ENCODE results near the gene IDUA.

IDUA gene

DNA sequence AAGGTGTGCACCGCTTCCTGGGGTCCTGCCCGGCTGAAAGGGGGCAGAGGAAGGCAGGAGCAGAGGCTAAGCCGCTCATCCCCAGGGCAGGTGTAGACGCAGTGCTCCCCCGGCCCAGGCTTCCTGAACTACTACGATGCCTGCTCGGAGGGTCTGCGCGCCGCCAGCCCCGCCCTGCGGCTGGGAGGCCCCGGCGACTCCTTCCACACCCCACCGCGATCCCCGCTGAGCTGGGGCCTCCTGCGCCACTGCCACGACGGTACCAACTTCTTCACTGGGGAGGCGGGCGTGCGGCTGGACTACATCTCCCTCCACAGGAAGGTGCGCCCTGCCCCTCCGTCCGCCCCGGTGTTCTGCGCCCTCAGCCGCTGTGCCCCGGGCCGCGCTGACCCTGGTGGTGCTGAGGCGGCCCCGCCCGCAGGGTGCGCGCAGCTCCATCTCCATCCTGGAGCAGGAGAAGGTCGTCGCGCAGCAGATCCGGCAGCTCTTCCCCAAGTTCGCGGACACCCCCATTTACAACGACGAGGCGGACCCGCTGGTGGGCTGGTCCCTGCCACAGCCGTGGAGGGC, 14.8 kb downstream of the IDUA start:
- DNase-seq = no peak

DNA sequence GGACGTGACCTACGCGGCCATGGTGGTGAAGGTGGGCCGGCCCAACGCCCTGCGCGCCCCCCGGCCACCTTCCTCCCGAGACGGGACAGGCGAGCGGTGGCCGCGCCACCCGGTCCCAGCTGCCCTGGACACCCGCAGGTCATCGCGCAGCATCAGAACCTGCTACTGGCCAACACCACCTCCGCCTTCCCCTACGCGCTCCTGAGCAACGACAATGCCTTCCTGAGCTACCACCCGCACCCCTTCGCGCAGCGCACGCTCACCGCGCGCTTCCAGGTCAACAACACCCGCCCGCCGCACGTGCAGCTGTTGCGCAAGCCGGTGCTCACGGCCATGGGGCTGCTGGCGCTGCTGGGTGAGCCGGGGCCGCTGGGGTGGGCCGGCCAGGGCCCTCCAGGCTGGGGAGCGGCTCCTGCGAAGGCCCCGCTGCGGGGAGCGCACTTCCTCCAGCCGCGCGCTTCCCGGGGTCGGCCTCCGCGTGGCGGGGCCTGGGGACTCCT, 15.3 kb downstream of the IDUA start:
- DNase-seq = no peak

DNA sequence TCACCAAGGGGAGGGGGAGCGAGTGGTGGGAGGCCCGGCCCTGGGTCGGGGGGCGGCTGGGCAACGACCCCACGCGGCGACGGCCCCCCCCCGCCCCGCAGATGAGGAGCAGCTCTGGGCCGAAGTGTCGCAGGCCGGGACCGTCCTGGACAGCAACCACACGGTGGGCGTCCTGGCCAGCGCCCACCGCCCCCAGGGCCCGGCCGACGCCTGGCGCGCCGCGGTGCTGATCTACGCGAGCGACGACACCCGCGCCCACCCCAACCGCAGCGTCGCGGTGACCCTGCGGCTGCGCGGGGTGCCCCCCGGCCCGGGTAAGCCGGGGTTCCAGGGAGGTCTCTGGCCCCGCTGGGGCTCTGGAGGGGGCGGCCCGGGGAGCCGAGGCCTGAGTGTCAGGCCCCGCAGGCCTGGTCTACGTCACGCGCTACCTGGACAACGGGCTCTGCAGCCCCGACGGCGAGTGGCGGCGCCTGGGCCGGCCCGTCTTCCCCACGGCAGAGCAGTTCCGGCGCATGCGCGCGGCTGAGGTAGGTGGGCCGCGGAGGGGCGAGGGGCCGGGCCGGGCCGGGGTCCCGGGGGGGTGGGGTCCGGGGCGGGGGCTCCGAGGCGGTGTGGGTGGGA, 15.9 kb downstream of the IDUA start:
- no peak for DNase-seq

DNA sequence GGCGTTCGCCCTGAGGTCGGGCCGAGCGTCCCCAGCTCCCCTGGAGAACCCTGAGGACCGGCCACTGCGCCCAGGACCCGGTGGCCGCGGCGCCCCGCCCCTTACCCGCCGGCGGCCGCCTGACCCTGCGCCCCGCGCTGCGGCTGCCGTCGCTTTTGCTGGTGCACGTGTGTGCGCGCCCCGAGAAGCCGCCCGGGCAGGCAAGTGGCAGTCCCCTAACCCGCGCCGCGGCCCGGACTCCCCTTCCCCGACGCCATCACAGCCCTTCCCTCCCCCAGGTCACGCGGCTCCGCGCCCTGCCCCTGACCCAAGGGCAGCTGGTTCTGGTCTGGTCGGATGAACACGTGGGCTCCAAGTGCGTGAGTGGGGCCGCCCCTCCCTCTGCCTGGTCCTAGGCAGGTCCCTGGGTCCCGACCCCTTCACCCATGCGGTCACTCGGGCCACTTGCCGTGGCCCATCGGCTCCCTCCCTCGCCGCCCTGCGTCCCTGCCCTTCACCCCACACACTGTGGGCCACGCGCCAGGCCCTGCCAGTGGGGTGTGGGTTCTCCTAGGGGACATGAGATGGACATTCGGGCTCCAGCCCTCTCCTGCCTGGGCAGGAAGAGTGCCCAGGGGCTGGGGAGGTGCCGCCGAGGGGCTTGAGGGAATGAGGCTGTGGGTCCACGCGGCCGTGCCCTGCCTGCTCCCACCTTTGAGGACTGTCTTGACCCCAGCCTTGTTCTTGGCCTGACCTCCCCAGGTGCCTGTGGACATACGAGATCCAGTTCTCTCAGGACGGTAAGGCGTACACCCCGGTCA, 16.6 kb downstream of the IDUA start:
- no peak for DNase-seq

DNA sequence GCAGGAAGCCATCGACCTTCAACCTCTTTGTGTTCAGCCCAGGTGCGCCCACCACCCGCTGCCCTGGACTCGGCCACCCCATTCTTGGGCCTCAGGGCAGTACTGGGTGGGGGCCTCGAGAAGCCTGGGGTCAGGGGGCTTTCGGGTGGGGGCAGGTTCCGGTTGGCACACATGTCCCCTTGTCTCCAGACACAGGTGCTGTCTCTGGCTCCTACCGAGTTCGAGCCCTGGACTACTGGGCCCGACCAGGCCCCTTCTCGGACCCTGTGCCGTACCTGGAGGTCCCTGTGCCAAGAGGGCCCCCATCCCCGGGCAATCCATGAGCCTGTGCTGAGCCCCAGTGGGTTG, 17.2 kb downstream of the IDUA start:
- DNase-seq = no peak

DNA sequence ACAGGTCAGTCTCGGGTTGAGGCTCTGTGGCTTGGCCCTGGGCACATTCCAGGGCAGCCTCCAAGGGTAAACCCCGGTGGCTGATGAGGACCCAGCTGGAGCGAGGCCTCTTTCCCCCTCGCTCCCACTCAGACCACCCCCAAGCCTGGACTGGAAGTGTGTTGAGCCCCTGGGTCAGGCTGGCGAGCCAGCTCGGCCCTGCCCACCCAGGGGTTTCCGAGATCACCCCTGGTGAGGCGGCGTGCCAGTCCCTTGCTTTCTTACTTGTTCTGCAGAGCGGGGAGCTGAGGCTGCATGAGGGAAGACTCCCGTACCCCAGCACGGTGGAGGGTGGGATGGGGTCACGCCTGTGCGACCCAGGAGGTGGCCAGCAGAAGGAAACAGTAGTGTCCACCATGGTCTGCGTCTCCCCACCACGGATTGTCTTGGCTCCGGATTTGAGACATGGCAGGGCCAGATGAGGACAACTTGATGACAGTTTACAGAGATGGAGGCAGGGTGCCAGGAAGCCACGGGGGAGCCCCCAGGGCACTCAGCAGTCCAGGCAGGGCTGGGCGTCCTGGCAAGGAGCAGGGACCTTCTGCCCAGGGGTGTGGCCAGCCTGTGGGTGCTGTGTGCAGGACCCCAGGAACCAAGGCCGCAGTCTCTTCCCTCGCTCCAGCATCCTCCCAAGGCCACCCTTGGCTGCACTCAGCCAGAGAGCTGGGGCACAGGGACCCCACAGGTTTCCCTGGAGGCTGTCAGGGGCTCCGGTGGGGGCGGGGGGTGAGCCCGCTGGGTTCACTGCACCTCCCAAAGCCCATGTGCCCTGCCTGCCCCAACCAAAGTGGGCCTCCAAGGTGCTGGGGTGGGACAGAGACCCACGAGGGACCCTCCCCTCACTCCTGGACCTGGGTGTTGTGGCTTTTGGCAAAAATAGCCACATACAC, 18.0 kb downstream of the IDUA start:
- DNase-seq = no peak

DNA sequence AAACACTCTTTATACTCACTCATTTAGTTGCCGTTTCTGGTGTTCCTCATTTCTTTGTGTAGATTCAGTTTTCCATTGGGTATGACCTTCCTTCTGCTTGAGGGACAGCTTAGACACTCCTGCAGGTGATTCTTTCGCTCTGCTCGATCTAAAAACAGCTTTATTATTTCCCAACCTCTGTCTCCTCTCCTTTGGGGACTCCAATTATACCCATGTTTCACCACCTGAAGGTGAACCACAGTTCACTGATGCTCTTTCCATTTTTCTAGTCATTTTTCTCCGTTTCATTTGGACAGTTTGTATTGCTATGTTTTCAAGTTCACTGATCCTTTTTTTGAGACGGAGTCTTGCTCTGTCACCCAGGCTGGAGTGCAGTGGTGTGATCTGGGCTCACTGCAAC, 20.0 kb downstream of the IDUA start:
- no peak for DNase-seq

DNA sequence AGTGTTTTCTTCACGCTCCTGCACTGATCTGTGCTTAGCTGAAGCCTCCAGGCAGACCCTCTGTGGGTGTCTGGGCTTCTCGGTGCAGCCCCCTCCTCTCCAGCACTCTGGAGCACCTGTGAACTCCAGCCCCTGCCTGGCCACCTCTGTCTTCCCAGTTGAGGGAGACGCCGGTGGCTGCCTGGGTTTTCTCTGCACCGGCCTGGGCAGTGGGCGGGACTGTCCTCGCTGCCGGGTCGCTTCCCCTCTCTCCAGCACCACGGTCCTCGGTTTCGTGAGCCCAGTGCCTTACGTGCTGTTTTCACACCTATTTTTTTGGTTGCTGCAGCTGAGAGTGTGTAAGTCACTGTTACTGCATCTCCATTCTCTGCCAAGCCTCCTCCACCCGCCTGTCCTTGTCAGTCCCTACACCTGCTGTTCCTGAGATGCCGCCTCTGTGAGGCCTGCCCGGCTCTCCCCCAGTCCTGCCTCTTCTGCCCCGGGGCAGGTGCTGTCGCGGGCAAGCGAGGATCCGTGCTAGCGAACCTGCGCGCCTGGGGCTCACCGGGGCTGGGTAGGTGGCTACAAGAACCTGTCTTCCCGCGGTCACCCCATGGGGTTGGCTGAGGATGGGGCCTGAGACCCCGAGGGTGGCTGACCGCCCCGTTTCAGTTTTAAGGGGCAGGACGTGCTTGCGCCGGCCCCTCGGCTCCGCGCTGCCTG, 22.1 kb downstream of the IDUA start:
- peak in 1 of 2 experiments; percentile 11 for DNase-seq

DNA sequence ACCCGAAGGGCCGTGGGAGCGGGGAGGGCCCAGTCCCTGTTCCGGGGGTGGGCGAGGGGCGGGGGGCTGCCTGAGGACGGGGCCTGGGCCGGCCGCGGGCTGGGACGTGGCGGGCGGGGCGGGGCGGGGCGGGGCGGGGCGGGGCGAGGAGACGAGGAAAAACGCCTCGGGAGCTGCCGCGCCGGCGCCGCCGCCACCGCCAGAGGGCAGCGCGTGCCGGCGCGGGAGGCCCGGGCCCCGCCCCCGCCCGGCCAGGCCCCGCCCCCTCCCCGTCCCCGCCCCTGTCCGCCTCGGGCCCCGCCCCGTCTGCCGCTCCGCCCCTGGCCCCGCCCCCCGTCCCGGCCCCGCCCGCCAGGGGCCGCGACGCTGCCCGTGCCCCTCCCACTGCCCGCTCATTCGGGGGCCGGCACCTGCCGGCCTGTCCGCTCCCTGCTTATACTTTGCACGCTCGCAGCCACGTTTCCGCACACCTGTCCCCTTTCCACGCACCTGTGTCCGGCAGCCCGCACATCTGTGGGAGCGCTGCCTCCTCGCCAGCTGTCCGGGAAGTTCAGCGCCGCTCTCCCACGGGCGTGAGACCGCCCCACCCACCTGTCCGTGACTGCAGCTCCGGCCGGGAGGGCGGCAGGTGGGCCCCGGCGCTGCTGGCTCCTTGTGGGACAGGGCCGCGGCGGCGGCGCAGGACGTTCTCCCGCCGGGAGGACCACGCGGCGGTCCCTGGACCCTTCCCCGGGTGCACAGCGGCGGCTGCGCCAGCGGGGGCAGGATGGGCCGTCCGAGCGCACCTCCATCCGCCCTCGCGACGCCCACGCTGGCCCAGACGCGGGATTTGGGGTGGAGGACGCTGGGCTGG, 22.9 kb downstream of the IDUA start:
- peak in 1 of 2 experiments; percentile 33 for DNase-seq

DNA sequence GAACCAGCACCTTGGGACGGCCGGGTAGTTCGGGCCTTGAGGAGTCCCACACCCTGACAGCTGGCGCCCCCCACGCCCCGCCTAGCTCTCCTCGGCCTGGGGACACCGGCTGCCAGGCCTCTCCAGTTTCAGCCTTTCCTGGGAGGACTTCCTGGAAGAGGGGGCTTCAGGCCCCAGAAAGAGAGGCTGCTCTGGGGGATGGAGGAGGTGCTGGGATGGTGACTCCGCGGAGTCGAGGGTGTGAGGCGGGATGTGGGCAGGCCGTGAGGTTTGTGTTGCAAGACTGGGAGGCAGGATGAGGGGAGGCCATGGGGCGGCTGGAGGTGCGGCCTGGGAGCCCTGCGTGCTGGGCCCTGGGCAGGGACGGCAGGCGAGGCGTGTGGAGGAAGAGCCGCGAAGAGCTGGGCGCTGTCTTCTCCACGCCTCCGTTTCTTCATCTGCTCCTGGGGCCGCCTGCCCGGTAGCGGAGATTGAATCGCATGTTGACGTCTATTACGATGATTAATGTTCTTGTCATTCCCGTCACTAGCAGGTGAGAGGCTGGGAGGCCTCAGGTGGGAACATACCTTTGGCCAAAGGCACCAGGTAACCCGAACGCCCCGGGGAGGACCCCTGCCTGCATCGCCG, 23.7 kb downstream of the IDUA start:
- DNase-seq = peak in 1 of 2 experiments; percentile 53

DNA sequence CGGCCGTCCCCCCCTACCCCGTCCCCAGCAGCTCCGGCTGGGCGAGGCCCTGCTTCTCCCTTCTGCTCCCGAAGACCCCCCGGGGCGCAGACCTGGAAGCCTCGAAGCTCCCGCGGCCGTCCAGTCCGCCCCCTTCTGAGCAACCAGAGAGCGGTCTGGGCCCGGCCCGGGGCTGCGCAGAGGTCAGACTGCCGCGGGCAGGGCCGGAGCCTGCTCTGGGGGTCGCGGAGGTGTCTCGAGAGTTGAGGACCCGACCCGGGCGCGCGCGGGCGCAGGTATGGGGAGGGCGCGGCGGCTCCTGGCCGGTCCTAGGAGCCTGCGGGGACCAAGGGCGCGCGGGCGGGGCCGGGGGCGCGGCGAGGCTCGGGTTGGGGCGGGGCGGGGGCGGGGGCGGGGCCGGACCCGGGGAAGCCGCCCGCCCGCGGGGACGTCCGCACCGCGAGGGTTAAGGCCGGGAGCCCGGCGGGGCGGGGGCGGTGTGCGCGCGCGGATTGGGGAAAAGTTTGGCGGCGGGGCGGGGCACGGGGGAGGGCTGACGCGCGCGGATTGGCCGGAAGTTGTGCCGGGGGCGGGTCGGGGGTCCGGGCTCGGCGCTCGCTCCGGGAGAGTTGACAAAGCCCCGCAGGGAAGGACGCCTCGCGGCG, 24.3 kb downstream of the IDUA start, which contains the start of gene FGFRL1:
Gene FGFRL1 (plus strand): TSS at position 605 of the 644 bp plus-strand sequence. CDS start 860 bp downstream, outside the sequence.
- peak; percentile 36 to 81 for DNase-seq

DNA sequence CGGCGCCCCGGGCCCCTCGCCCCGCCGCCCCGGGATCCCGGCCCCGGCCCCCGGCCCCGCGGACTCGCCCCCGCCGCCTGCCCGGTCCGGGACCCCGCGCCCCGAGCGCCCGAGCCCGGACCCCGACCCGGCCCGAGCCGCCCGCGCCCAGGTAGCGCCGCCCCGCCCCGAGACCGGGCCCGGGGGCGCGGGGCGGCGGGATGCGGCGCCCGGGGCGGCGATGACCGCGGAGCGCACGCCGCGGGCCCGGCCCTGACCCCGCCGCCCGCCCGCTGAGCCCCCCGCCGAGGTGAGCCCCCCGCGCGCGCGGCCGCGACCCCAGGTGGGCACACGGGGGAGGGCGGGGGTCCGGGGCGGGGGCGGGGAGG, 24.8 kb downstream of the IDUA start:
- DNase-seq = no peak

DNA sequence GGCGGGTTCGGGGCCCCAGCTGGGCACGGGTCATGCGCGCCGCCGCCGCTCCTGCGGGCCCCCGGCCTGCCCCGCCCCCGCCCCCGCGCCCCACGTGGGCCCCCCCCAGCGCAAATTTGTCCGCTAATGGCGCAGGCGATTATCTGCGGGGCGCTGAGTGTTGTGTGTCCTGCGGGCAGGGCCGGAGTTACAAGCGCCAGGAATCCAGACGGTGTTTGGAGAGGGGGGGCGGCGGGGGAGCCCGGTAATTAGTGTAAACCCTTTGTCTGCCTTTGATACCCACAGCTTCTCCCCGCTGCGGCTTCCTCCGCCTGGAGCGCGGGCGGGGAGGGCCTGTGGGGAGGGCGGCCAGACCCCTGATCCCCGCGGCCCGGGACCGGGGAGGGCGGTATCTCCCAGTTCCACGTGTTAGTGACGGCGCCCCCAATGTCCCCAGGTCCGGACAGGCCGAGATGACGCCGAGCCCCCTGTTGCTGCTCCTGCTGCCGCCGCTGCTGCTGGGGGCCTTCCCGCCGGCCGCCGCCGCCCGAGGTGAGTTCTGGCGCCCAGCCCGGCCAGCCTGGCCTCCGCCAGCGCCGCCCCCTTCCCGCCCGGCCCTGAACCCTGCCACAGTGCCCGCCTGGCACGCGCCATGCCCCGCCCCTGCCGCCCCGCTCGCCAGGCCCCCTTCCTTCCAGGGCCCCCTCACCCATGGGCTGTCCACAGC, 25.3 kb downstream of the IDUA start:
- DNase-seq = peak in 1 of 2 experiments; percentile 44

DNA sequence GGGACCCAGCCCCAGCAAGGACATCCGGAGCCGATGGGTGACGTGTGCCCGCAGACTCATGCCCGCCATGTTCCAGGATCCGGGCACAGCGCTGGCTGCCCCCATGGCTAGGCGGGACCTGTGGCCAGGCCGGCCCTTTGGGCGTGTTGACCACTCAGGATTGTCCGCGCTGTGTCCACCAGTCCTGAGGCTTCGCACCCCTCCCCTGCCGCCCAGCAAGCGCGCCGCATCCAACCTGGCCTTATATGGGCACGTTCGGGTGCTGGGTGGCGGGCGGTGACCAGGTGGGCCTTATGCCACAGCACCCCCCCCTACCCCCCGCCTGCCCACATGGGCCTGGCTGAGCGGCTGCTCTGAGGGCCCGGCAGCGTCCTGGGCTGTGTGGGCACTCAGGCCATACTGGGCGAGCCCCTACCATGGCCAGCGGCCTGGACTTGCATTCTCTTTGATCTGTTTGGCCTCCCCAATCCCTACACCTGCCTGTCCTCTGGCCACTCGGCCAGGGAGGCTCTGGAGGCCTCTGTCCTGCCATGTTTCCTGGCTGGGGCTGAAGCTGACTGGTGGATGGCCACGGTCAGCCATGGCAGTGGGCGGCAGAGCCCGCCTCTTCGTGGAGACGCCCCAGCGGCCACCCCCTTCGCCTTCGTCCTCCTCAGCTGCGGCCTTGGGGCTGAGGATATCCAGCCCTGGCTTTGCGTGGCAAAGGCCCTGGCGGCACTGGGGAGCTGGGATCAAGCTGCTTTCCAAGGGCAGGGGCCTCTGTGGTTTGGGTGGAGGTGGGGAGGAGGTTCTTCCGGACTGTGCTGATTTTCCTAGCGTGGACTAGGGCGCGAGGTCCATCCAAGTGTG, 26.6 kb downstream of the IDUA start:
- DNase-seq = no peak

DNA sequence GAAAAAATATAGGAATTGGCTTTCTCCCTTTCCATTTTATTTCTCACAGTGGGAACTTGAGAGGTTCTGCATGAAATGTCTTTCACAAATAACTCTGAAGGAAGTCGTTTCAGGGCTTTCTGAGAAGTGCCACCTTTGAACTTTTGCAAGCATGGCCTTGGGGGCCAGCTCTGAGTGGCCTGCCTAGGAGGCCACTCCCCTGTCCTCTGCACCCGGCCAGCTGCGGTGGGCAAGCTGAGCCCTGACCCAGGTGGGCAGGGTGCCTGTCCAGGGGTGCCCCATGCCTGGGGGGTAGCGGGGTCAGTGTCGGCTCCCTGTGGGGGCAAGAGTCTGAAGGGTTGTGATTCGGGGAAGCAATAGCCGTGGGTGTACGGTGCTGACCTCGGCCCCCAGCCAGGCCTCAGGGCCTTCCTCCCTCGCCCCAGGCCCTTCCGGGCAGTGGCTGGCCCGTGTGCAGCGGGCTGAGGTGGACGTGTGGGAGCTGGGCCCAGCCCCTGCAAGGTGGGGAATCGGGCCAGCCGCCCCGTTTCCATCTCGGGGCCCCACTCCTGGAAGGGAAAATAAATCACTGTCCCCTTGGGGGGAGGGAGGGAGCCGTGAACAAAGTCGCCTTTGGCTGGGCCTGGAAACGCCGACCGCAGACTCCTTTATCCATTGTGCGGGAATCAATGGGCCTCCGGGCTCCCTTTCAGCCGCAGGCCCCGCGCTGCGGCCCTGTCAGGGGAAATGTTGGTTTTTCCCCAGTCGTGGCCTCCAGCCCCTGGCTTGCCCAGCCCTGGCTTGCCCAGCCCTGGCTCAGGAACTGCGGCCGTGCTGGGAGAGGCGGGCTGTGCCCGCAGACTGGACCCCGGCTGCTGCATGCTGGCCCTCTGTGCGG, 27.7 kb downstream of the IDUA start:
- DNase-seq = no peak

DNA sequence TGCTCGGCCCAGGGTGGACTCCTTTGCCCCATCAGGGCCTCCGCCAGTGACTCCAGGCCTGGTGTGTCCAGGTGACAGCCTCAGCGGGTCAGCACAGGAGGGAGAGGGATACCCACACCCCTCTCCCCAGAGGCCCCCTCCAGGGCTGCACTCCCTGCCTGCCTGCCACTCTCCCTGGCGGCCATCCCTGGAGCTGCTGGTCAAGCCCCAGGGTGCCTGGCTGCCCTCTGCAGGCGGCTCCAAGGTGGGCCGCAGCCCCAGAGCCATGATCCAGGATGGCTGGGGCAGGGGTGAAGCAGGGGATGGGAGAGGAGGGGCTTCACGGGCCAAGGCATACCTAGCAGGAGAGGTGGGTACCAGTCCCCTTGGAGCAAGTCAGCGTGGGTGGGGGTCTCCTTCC, 28.3 kb downstream of the IDUA start:
- DNase-seq = no peak

DNA sequence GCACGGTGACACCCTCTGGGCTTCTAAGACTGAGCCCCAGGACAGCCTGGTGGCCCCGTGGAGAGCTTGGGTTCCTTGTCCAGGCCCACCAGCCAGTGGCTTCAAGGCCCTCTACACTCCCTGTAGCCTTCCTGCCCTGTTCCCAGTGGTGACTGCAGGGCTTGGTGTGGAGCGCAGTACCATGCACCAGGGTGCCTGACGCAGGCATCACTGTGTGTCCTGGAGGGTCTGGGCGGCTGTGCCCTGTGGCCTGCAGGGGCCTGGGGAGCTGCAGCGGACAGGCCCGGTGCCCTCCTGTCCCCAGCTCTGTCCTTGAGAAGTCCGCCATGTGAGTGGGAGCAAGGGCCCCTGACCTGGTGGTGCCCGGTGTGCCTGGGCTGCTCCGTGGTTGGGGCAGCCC, 28.9 kb downstream of the IDUA start:
- no peak for DNase-seq

DNA sequence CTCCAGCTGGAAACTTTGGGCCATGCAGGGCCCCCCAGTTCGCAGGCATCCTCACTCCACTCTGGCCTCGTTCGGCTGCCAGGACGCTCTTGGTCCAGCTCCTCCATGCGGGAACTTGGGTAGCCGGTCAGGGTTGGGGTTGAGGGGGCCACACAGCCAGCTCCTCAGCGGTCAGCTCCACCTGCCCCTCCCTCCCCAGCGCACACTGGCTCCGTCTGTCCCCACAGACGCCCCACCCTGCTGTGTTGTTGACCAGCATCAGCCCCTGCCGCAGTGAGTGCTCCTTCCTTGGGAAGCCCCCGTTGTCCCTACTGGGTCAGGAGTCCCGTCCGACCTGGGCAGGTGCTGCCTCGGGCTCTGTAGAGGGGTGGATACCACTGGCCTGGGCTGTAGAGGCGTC, 30.4 kb downstream of the IDUA start:
- DNase-seq = no peak

All from SW 1271 (cell line).